ENCODE data around the gene PSMA3.
A peak's percentile ranks its signal among the peaks of the same experiment; 100 is the strongest.

PSMA3 gene

GRCh38 chr14:58272588-58273372 lies 28.1 kb downstream of the PSMA3 start:
- peak; percentile 84 for DNase-seq (ENCODE audit: low read depth)
- no peak overlapping the region for H3K4me3 ChIP-seq (ENCODE audit: low read depth, low read length)
- TF ChIP-seq CTCF (conservative IDR thresholded peaks at IDR 0.05; ENCODE audit: low read depth, low read length), result peak; percentile 51

DNA sequence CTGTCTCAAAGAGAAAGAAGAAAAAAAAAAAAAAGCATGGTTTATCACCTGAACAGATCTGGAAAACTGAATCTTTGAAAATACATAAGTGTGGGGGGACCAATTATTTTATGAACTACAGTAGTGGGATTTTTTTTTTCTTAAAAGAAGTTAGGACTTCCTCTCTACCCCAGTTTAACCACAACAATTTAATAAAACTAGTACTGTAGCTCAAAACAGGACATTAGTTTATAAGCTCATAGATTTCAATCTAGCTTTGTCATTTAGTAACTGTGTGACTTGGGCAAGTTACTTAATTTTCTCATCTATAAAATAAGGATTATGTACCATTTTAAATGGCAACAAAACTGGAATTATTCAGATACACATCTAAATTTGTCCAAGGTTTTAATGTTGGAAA lies 30.2 kb downstream of the PSMA3 start:
- DNase-seq (ENCODE audit: low read depth), result no peak
- H3K4me3 ChIP-seq (ENCODE audit: low read depth, low read length), result no peak overlapping the region
- TF ChIP-seq CTCF (conservative IDR thresholded peaks at IDR 0.05; ENCODE audit: low read depth, low read length), result no peak

DNA sequence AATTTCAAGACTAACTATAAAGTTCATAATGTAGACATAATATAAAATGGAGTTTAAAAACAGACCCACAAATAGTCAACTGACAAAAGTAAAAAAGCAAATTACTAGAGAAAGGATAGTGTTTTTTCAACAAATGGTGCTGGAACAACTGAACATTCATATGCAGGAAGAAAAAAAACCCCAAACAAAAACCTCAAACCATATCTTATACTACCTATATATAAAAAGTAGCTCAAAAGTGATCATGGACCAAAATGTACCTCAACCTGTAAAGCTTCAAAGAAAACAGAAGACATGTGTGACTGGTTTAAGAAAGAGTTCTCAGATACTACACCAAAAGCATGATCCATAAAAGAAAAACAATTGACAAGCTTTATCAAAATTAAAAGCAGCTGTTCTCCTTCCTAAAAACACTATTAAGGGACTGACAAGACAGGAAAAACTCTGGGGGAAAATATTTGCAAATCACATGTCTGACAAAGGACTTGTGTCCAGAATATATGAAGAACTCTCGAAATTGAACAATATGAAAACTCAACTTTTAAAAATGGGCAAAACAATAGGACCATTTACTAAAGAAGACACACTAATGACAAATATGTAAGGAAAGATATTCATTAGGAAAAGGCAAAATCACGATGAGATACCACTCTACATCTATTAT lies 31.0 kb downstream of the PSMA3 start:
- no peak for TF ChIP-seq CTCF (conservative IDR thresholded peaks at IDR 0.05; ENCODE audit: low read depth, low read length)
- DNase-seq (ENCODE audit: low read depth), result no peak
- no peak overlapping the region for H3K4me3 ChIP-seq (ENCODE audit: low read depth, low read length)

DNA sequence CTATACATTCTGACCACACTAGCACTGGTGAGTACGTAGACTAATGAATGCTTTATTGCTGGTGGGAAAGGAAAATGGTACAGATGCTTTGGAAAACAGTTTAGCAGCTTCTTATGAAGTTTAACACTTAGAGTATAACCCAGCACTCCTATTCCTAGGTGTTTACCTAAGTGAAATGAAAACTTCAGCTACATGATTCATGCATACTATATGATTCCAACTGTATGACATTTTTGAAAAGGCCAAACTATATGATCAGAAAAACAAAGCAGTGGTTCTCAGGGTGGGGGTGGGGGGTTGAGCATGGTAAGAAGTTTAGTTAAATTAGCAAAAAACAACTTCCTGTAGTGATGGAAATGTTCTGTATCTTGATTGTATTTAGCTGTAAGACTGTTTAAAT lies 31.6 kb downstream of the PSMA3 start:
- DNase-seq (ENCODE audit: low read depth), result no peak
- no peak overlapping the region for H3K4me3 ChIP-seq (ENCODE audit: low read depth, low read length)
- TF ChIP-seq CTCF (conservative IDR thresholded peaks at IDR 0.05; ENCODE audit: low read depth, low read length), result no peak

- no peak for DNase-seq (ENCODE audit: low read depth)
- H3K4me3 ChIP-seq (ENCODE audit: low read depth, low read length), result no peak overlapping the region
- no peak for TF ChIP-seq CTCF (conservative IDR thresholded peaks at IDR 0.05; ENCODE audit: low read depth, low read length)
These were observed 33.5 kb downstream of the PSMA3 start for GRCh38 chr14:58278177-58278576.

- DNase-seq (ENCODE audit: low read depth), result peak; percentile 95
- no peak overlapping the region for H3K4me3 ChIP-seq (ENCODE audit: low read depth, low read length)
- no peak for TF ChIP-seq CTCF (conservative IDR thresholded peaks at IDR 0.05; ENCODE audit: low read depth, low read length)
These were observed 36.5 kb downstream of the PSMA3 start for GRCh38 chr14:58280954-58281787.
